Epithelial cell of esophagus (primary cell): ENCODE data around the gene SNX20.

Experiments
- DNase-seq: peaks from one replicate; pipeline ENCODE4 v3.0.0; 2010; ENCODE audit warnings: low read depth
- H3K4me3 ChIP-seq: 2 replicates; pipeline ENCODE4 v1.5.1; 2011; ENCODE audit warnings: mild to moderate bottlenecking, low read length, control low read depth
- TF ChIP-seq, protein P1 (sequence below): IDR thresholded peaks from 2 replicates; pipeline ENCODE4 v1.5.1; 2011; ENCODE audit warnings: low read depth, mild to moderate bottlenecking, low read length, control low read depth, inconsistent platforms; ENCODE audit not compliant: insufficient read depth; ENCODE audit errors: missing control alignments

SNX20 gene

DNA sequence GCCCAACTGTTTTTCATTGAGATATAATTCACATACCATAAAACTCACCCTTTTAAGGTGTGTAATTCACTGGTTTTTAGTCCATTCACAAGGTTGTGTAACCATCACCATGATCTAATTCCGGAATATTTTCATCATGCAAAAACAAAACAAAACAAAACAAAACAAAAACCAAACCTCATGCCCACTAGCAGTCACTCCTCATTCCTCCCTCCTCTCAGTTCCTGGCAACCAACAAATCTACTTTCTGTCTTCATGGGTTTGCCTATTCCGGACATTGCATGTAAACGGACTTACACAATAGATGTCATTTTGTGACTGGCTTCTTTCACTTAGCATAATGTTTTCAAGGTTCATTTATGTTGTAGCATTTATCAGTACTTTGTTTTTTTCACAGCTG is 7.8 kb upstream of the SNX20 start:
- DNase-seq, result peak; percentile 67
- no peak overlapping the region for H3K4me3 ChIP-seq

DNA sequence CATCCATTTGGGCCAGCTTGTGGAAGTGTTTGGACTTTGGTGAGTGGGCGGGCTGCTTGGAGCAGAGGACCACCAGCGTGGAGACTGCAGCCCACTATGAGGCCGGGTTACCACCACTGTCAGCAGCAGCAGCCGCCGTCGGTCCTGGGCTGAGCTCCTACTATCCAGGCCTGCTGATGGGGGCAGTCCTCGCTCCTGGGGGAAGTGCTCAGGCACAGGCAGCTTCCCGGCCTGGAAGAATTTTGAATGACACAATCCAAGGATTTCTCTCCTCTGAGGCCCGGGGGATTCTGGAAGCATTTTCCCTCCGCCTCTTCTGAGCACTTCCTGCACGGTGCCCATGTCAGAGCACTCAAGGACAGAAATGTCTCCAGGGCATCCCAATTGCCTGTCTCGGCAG is 7.0 kb upstream of the SNX20 start:
- H3K4me3 ChIP-seq, result no peak overlapping the region
- TF ChIP-seq, protein P1, sequence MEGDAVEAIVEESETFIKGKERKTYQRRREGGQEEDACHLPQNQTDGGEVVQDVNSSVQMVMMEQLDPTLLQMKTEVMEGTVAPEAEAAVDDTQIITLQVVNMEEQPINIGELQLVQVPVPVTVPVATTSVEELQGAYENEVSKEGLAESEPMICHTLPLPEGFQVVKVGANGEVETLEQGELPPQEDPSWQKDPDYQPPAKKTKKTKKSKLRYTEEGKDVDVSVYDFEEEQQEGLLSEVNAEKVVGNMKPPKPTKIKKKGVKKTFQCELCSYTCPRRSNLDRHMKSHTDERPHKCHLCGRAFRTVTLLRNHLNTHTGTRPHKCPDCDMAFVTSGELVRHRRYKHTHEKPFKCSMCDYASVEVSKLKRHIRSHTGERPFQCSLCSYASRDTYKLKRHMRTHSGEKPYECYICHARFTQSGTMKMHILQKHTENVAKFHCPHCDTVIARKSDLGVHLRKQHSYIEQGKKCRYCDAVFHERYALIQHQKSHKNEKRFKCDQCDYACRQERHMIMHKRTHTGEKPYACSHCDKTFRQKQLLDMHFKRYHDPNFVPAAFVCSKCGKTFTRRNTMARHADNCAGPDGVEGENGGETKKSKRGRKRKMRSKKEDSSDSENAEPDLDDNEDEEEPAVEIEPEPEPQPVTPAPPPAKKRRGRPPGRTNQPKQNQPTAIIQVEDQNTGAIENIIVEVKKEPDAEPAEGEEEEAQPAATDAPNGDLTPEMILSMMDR, result no peak
- DNase-seq, result no peak

More for the DNA sequence above, 7.8 kb upstream of the SNX20 start:
- TF ChIP-seq, protein P1, result no peak

DNA sequence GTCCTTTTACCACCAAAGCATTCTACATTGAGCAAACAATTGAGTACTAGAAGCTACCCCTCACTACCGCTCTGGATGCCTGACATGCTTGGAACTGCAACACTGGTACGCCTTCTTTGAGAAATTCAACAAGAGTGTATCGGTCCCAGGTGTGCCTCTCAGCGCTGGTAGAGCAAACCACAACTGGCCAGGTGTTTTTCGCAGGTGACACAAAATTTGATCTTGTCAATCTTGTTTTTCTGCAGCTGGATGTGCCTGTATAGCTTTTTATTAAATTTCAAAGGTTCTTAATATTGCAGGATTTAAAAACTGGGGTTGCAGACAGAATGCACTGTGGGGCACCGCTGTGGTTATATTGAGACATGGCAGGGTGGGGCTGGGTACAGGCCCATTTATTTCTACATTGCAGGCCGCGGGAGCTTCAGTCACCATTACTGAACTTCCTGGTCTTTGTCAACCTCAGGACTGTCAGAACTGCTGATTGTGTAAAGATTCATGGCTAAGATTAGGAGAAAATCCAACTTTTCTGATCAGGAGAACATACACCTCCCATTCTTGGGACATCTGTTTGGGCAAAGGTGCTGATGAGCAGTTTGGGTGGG is 4.5 kb upstream of the SNX20 start:
- no peak overlapping the region for H3K4me3 ChIP-seq
- peak; percentile 41 for DNase-seq
- TF ChIP-seq, protein P1, result no peak

DNA sequence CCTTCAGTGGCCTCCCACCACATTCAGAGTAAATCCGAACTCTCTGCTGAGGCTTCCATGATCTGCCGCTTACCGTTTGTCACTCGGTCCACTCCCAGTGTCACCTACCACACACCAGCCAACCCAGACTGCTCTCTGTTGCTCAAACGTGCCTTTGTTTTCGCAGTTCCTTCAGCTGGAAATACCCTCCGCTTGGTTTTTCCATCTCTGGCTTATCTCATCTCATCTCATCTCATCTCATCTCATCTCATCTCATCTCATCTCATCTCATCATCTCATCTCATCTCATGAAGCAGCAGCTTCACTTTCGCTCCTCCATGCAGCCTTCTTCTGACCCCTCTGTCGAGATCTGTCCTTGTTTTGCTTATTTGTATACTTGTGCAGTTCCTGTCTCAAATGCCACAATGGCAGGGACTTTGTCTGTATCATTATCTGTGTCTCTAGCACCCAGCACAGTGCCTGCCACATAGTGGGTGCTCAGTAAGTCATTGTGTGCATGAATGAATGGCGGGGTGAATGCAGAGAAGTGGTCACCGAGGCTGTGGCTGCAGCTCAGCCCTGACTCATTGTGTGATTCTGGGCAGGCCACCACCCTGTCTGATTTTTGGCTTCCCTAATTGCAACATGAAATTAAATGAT is 3.8 kb upstream of the SNX20 start:
- DNase-seq, result no peak
- H3K4me3 ChIP-seq, result no peak overlapping the region
- TF ChIP-seq, protein P1, result no peak

DNA sequence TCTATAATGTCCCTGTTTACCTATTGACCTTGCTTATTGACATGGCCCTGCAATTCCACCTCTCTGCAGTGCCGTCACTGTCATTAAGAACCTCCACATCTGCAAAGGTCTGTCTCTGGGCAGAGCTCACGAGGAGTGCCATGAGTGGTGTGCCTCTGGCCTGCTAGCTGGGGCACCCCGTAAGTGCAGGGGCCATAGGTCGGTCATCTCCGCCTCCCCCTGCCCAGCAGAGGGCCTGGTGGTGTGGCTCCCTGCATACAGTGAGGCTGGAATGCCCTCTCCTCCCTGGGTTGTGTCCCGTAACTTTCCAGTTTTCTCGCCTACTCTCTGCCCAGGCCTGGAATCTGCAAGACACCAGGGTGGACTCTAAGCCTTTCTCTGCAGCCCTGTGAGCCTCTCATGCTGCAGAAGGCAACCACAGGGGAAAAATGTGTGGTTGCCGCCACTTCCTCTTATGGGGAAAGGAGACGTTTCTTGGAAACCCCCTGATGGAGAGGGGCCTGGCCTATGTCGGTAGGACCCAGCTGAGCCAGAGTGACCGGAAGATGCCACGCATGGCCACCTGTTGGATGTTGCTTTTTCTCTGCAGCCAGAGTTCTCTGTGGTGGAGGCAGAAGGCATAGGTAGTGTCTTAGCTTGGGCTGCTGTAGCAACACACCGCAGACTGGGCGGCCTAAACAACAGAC is 2.7 kb upstream of the SNX20 start:
- no peak overlapping the region for H3K4me3 ChIP-seq

DNA sequence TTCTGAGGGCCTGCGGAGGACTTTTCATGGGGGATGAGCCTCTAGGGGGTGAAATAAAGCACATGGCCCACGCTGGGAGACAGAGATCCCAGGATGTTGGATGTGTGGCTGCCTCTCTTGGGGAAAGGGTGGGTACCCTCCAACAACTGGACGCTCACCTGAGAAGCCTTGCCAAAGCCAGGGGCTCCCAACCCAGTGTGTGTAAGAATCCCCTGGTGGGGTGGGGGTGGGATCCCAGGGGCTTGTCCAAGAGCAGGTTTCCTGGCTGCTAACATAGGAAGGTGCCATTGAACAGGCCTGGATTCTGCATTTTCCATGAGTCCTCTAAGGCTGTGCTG is 587 bp downstream of the SNX20 start:
- no peak for DNase-seq
- TF ChIP-seq, protein P1, result no peak
- no peak overlapping the region for H3K4me3 ChIP-seq

More for the DNA sequence above, 2.7 kb upstream of the SNX20 start:
- no peak for DNase-seq
- TF ChIP-seq, protein P1, result no peak
